Endothelial cell of umbilical vein (primary cell): Measurements from ENCODE around the gene SH3GL3. TPM values are rescaled to one million over a fixed set of nuclear protein-coding genes. Genes with fewer than 3 reads are reported as not detected.

Experiments
- BruUV-seq: library from RNA; stranded (reverse); fragments of 400-500 nt; replicated peaks from 2 replicates; lab custom pipeline; 2021; lab: Mats Ljungman, UMichigan
- CTCF ChIA-PET: fragments of 300-600, 350-600 bp; sonication (Branson Sonifier 250); formaldehyde crosslinking; loops from one replicate; lab custom pipeline; 2021; ENCODE audit warnings: antibody characterized with exemption, inconsistent platforms; lab: Charles Lee
- POLR2A ChIA-PET: fragments of 300-600, 350-600 bp; sonication (Branson Sonifier 250); formaldehyde crosslinking; loops from one replicate; lab custom pipeline; 2021; ENCODE audit warnings: antibody characterized with exemption, inconsistent platforms; lab: Charles Lee
- DNase-seq: peaks from one replicate; pipeline ENCODE4 v3.0.0-alpha.2; 2011; ENCODE audit warnings: low read depth, low spot score
- FAIRE-seq: peaks from 2 replicates; lab custom pipeline; 2011; peaks lifted over from hg19 to GRCh38; lab: Jason Lieb, UNC
- H2AFZ ChIP-seq: 2 replicates; pipeline ENCODE4 v1.6.0; 2012; ENCODE audit warnings: low read depth, low read length, control low read depth, inconsistent platforms
- H3K27ac ChIP-seq: 2 replicates; pipeline ENCODE4 v1.5.1; 2011; ENCODE audit warnings: low read depth, mild to moderate bottlenecking, control low read depth, low read length, moderate library complexity; ENCODE audit not compliant: insufficient read depth
- H3K27me3 ChIP-seq, 2 experiments: 2 replicates each; pipeline versions ENCODE4 v1.6.0 to v1.6.1; 2011; ENCODE audit warnings: low read length in 2 of 2, mixed read lengths in 1 of 2; ENCODE audit not compliant: control insufficient read depth in 2 of 2, insufficient read depth in 2 of 2
- H3K36me3 ChIP-seq, 2 experiments: 2 replicates in 1 of 2; 3 replicates in 1 of 2; pipeline ENCODE4 v1.5.1; 2011; ENCODE audit warnings: low read length in 2 of 2, mild to moderate bottlenecking in 1 of 2, moderate library complexity in 1 of 2; ENCODE audit not compliant: control insufficient read depth in 2 of 2, insufficient read depth in 2 of 2; ENCODE audit errors: extremely low read depth in 1 of 2
- H3K4me1 ChIP-seq: 3 replicates; pipeline ENCODE4 v1.5.1; 2011; ENCODE audit warnings: mild to moderate bottlenecking, low read length; ENCODE audit not compliant: control insufficient read depth, insufficient read depth; ENCODE audit errors: extremely low read depth
- H3K4me2 ChIP-seq: 2 replicates; pipeline ENCODE4 v1.6.1; 2011; ENCODE audit warnings: low read length, control low read depth, mixed read lengths; ENCODE audit not compliant: insufficient read depth
- H3K4me3 ChIP-seq, 3 experiments: fragments of 200-600 bp in 1 of 3; sonication (generic), shearing (Covaris generic) in 1 of 3; replicated peaks in 1 of 3; 2 replicates each; pipeline ENCODE4 v1.5.1; 2011 to 2016; ENCODE audit warnings: control low read depth in 3 of 3, low read length in 3 of 3, mild to moderate bottlenecking in 2 of 3, inconsistent platforms in 1 of 3, low read depth in 1 of 3, moderate library complexity in 1 of 3; ENCODE audit not compliant: insufficient read depth in 1 of 3
- H3K79me2 ChIP-seq: 2 replicates; pipeline ENCODE4 v1.6.0; 2012; ENCODE audit warnings: low read length, inconsistent platforms; ENCODE audit not compliant: control insufficient read depth, insufficient read depth
- H3K9ac ChIP-seq: replicated peaks from 2 replicates; pipeline ENCODE3; 2011; ENCODE audit warnings: low read length, control low read depth; ENCODE audit not compliant: insufficient read depth; ENCODE audit errors: extremely low read depth
- H3K9me1 ChIP-seq: replicated peaks from 3 replicates; pipeline ENCODE4 v1.6.0; 2011; ENCODE audit warnings: mild to moderate bottlenecking, low read length; ENCODE audit not compliant: control insufficient read depth, insufficient read depth; ENCODE audit errors: extremely low read depth
- H3K9me3 ChIP-seq: replicated peaks from 2 replicates; pipeline ENCODE4 v1.5.1; 2012; ENCODE audit warnings: low read length, inconsistent platforms; ENCODE audit not compliant: control insufficient read depth, insufficient read depth
- H4K20me1 ChIP-seq: replicated peaks from 2 replicates; pipeline ENCODE3; 2011; ENCODE audit warnings: mild to moderate bottlenecking, low read length; ENCODE audit not compliant: control insufficient read depth, insufficient read depth; ENCODE audit errors: extremely low read depth
- CTCF ChIP-seq, 2 donors: IDR thresholded peaks; 1 replicate in 1 of 2; 2 replicates in 1 of 2; pipeline ENCODE4 v1.5.1; 2011; ENCODE audit warnings: low read length in 2 of 2, mild to moderate bottlenecking in 2 of 2, moderate library complexity in 2 of 2, control low read depth in 1 of 2, inconsistent platforms in 1 of 2, low read depth in 1 of 2; ENCODE audit not compliant: insufficient read depth in 1 of 2; ENCODE audit errors: extremely low read depth in 1 of 2
- EZH2 ChIP-seq: IDR thresholded peaks from 2 replicates; pipeline ENCODE4 v1.6.1; 2012; ENCODE audit warnings: borderline replicate concordance, low read depth, mild to moderate bottlenecking, moderate library complexity, low read length, inconsistent platforms; ENCODE audit not compliant: severe bottlenecking
- FOS ChIP-seq: IDR thresholded peaks from 2 replicates; pipeline ENCODE4 v1.6.1; 2011; ENCODE audit warnings: mild to moderate bottlenecking, low read length, moderate library complexity, borderline replicate concordance; ENCODE audit not compliant: insufficient read depth
- GATA2 ChIP-seq: IDR thresholded peaks from 2 replicates; pipeline ENCODE4 v1.7.0; 2011; ENCODE audit warnings: low read depth, mild to moderate bottlenecking, moderate library complexity, mixed read lengths, low read length; ENCODE audit not compliant: insufficient read length, insufficient read depth
- JUN ChIP-seq: IDR thresholded peaks from 2 replicates; pipeline ENCODE4 v1.6.1; 2011; ENCODE audit warnings: borderline replicate concordance, low read depth; ENCODE audit not compliant: insufficient read length, insufficient read depth
- MAX ChIP-seq: IDR thresholded peaks from 2 replicates; pipeline ENCODE4 v1.6.1; 2011; ENCODE audit not compliant: insufficient read depth, insufficient read length
- MYC ChIP-seq: IDR thresholded peaks from one replicate; pipeline ENCODE4 v1.6.1; 2011; ENCODE audit warnings: mild to moderate bottlenecking, low read depth, low read length
- POLR2A ChIP-seq: IDR thresholded peaks from 2 replicates; pipeline ENCODE4 v1.6.1; 2012; ENCODE audit warnings: low read depth, mild to moderate bottlenecking, control low read depth, low read length
- POLR2AphosphoS5 ChIP-seq: IDR thresholded peaks from 2 replicates; pipeline ENCODE4 v1.6.1; 2012; ENCODE audit warnings: low read depth, mild to moderate bottlenecking, control low read depth, low read length, moderate library complexity; ENCODE audit not compliant: insufficient read depth
- dilution Hi-C: fragments of 300-500 bp; cut with MboI; formaldehyde crosslinking; loops from one replicate; pipeline ENCODE4 v1.15.0; 2019; ENCODE audit warnings: low sequenced_read_pairs; ENCODE audit not compliant: extremely low pct_ligation_motif_present
- intact Hi-C: fragments of 100-400 bp; cut with micrococcal nuclease; formaldehyde crosslinking; loops from one replicate; pipeline ENCODE4 v1.10.0; 2022
- polyA plus RNA-seq, 4 experiments: library from polyadenylated mRNA; depleted of rRNA in 3 of 4; stranded (reverse) in 3 of 4; unstranded in 1 of 4; fragments of >200 nt; gene quantifications; 2 replicates each; pipeline versions ENCODE4 v1.2.1 to v1.2.3, GENCODE V29; 2011 to 2012; ENCODE audit warnings: missing spikeins in 1 of 4
- total RNA-seq: library from RNA; stranded (reverse); gene quantifications from 2 replicates; pipeline ENCODE4 v1.2.3, GENCODE V29; 2021

The SH3GL3 gene
- total and polyA plus RNA-seq, 2 donors (not counting 3 experiments of a cell fraction or from before 2014, with no cell fraction given), result not detected

- H3K4me1 ChIP-seq, result no peaks in the 10 kb centered on the region
- H3K36me3 ChIP-seq, result no peaks in the 10 kb centered on the region
- H3K9me3 ChIP-seq, result no peaks in the 10 kb centered on the region
- peak; percentile 36 to 38 for TF ChIP-seq CTCF (IDR thresholded peaks at IDR 0.05; ENCODE audit: extremely low read depth in 1 of 2, insufficient read depth in 1 of 2, low read depth in 1 of 2, low read length in 2 of 2)
- no peak for TF ChIP-seq GATA2
- ChIA-PET POLR2A (no interaction called here), CTCF (interaction anchor here (1.0 to 4.1 kb wide), 7 partner anchors 10 to 323 kb away, joined by 3 to 57 read pairs (median 10); partner anchors contain the start of gene SH3GL3)
- FAIRE-seq, result peak; percentile 40
- no peaks in the 10 kb centered on the region for H4K20me1 ChIP-seq
- H3K4me3 ChIP-seq, result no peak overlapping the region
- BruUV-seq, result no TSS peak
- no peaks in the 10 kb centered on the region for H3K27me3 ChIP-seq
- dilution Hi-C loops (no loop called here), intact Hi-C loops (loop anchor here (1.0 to 2.0 kb wide), 2 partner anchors 133 to 324 kb away; no protein-coding TSS in a partner anchor)
- DNase-seq, result peak; percentile 28
- no peaks in the 10 kb centered on the region for H3K79me2 ChIP-seq
- H3K4me2 ChIP-seq, result no peak overlapping the region
- no peak overlapping the region for H3K27ac ChIP-seq
- no peaks in the 10 kb centered on the region for H3K9me1 ChIP-seq
- no peak overlapping the region for H3K9ac ChIP-seq
- H2AFZ ChIP-seq, result no peak overlapping the region
Measured at GRCh38 chr15:83571820-83572707, 124.9 kb downstream of the SH3GL3 start.

- no peak for DNase-seq
- Histone ChIP-seq H2AFZ (no peak overlapping the region), H3K4me1 (no peaks in the 10 kb centered on the region), H3K9me1 (no peaks in the 10 kb centered on the region), H3K79me2 (no peaks in the 10 kb centered on the region), H3K9ac (no peak overlapping the region), H3K27me3 (no peaks in the 10 kb centered on the region), H3K36me3 (no peaks in the 10 kb centered on the region), H3K4me3 (no peak overlapping the region), H3K4me2 (no peak overlapping the region), H3K27ac (no peak overlapping the region), H3K9me3 (no peaks in the 10 kb centered on the region), H4K20me1 (no peaks in the 10 kb centered on the region)
- POLR2A ChIA-PET, result no interaction called here
- TF ChIP-seq JUN, result no peak
- no peak for TF ChIP-seq EZH2
- no peak for TF ChIP-seq MYC
- no peak for TF ChIP-seq MAX
- TF ChIP-seq GATA2, result no peak
- TF ChIP-seq POLR2AphosphoS5, result no peak
- TF ChIP-seq FOS, result no peak
- no peak for TF ChIP-seq POLR2A
- no peak for TF ChIP-seq CTCF (IDR thresholded peaks at IDR 0.05; ENCODE audit: extremely low read depth in 1 of 2, insufficient read depth in 1 of 2, low read depth in 1 of 2, low read length in 2 of 2)
- dilution Hi-C loops, result no loop called here
- no TSS peak for BruUV-seq
- CTCF ChIA-PET, result interaction anchor here (1.4 kb wide), 2 partner anchors 135 to 137 kb away, joined by 4 to 5 read pairs; no protein-coding TSS in a partner anchor
- FAIRE-seq, result no peak
- intact Hi-C loops, result no loop called here
Measured at GRCh38 chr15:83574345-83574744, 127.2 kb downstream of the SH3GL3 start.
